HEK293 (cell line): Measurements from ENCODE around the gene MYOM3.

ENCODE experiments used
- GLIS1 ChIP-seq: fragments of 450-650 bp; formaldehyde crosslinking; IDR thresholded peaks from 2 replicates; pipeline ENCODE4 v1.5.1; 2016; ENCODE audit warnings: missing biosample characterization, missing genetic modification characterization
- HOXA7 ChIP-seq: sonication (generic); formaldehyde crosslinking; IDR thresholded peaks from 2 replicates; pipeline ENCODE4 v1.8.1; 2022; ENCODE audit warnings: missing genetic modification reagents, borderline replicate concordance
- IKZF3 ChIP-seq: fragments of 450-650 bp; IDR thresholded peaks from 2 replicates; pipeline ENCODE4 v1.5.0; 2018; ENCODE audit warnings: missing biosample characterization, mild to moderate bottlenecking, missing genetic modification characterization, moderate library complexity
- KLF1 ChIP-seq: fragments of 450-650 bp; formaldehyde crosslinking; IDR thresholded peaks from 2 replicates; pipeline ENCODE4 v1.5.1; 2016; ENCODE audit warnings: missing biosample characterization, missing genetic modification characterization
- KLF16 ChIP-seq: fragments of 450-650 bp; formaldehyde crosslinking; IDR thresholded peaks from 2 replicates; pipeline ENCODE4 v1.5.1; 2017; ENCODE audit warnings: missing biosample characterization, missing genetic modification characterization
- RBAK ChIP-seq: fragments of 450-650 bp; formaldehyde crosslinking; IDR thresholded peaks from 2 replicates; pipeline ENCODE4 v1.5.1; 2016; ENCODE audit warnings: missing biosample characterization, missing genetic modification characterization
- SALL2 ChIP-seq: fragments of 450-650 bp; formaldehyde crosslinking; IDR thresholded peaks from 2 replicates; pipeline ENCODE4 v1.5.0; 2017; ENCODE audit warnings: missing biosample characterization, mild to moderate bottlenecking, missing genetic modification characterization, borderline replicate concordance
- SCRT1 ChIP-seq: fragments of 450-650 bp; formaldehyde crosslinking; IDR thresholded peaks from 2 replicates; pipeline ENCODE4 v1.5.1; 2016; ENCODE audit warnings: missing biosample characterization, missing genetic modification characterization, borderline replicate concordance
- ZBTB1 ChIP-seq: fragments of 450-650 bp; formaldehyde crosslinking; IDR thresholded peaks from 2 replicates; pipeline ENCODE4 v1.5.1; 2016; ENCODE audit warnings: missing biosample characterization, missing genetic modification characterization
- ZEB2 ChIP-seq: fragments of 450-650 bp; formaldehyde crosslinking; IDR thresholded peaks from 2 replicates; pipeline ENCODE4 v1.5.1; 2016; ENCODE audit warnings: missing biosample characterization, missing genetic modification characterization
- ZFP69B ChIP-seq: fragments of 450-650 bp; formaldehyde crosslinking; IDR thresholded peaks from 2 replicates; pipeline ENCODE4 v1.5.1; 2016; ENCODE audit warnings: missing biosample characterization, missing genetic modification characterization
- ZNF114 ChIP-seq: fragments of 450-650 bp; formaldehyde crosslinking; IDR thresholded peaks from 2 replicates; pipeline ENCODE4 v1.5.0; 2017; ENCODE audit warnings: missing biosample characterization, missing genetic modification characterization
- ZNF239 ChIP-seq: fragments of 450-650 bp; formaldehyde crosslinking; IDR thresholded peaks from 2 replicates; pipeline ENCODE4 v1.5.1; 2016; ENCODE audit warnings: missing biosample characterization, missing genetic modification characterization
- ZNF362 ChIP-seq: fragments of 450-650 bp; formaldehyde crosslinking; IDR thresholded peaks from 2 replicates; pipeline ENCODE4 v1.5.1; 2016; ENCODE audit warnings: missing biosample characterization, missing genetic modification characterization
- ZNF37A ChIP-seq: fragments of 450-650 bp; IDR thresholded peaks from 2 replicates; pipeline ENCODE4 v1.5.1; 2018; ENCODE audit warnings: missing biosample characterization, missing genetic modification characterization
- ZNF423 ChIP-seq: fragments of 450-650 bp; formaldehyde crosslinking; IDR thresholded peaks from 2 replicates; pipeline ENCODE4 v1.5.1; 2016; ENCODE audit warnings: missing biosample characterization, missing genetic modification characterization
- ZNF510 ChIP-seq: fragments of 450-650 bp; formaldehyde crosslinking; IDR thresholded peaks from 2 replicates; pipeline ENCODE4 v1.5.1; 2018; ENCODE audit warnings: mild to moderate bottlenecking, missing genetic modification characterization, missing biosample characterization; ENCODE audit not compliant: insufficient replicate concordance
- ZNF548 ChIP-seq: fragments of 450-650 bp; formaldehyde crosslinking; IDR thresholded peaks from 2 replicates; pipeline ENCODE4 v1.5.1; 2016; ENCODE audit warnings: missing biosample characterization, missing genetic modification characterization
- ZNF549 ChIP-seq: fragments of 450-650 bp; IDR thresholded peaks from 2 replicates; pipeline ENCODE4 v1.5.1; 2018; ENCODE audit warnings: missing biosample characterization, missing genetic modification characterization, mild to moderate bottlenecking, inconsistent platforms, moderate library complexity
- ZNF560 ChIP-seq: fragments of 450-650 bp; formaldehyde crosslinking; IDR thresholded peaks from 2 replicates; pipeline ENCODE4 v1.5.1; 2017; ENCODE audit warnings: missing biosample characterization, missing genetic modification characterization, borderline replicate concordance
- ZNF791 ChIP-seq: fragments of 450-650 bp; formaldehyde crosslinking; IDR thresholded peaks from 2 replicates; pipeline ENCODE4 v1.5.1; 2016; ENCODE audit warnings: missing biosample characterization, missing genetic modification characterization
- ZSCAN16 ChIP-seq: fragments of 450-650 bp; formaldehyde crosslinking; IDR thresholded peaks from 2 replicates; pipeline ENCODE4 v1.5.1; 2016; ENCODE audit warnings: missing biosample characterization, missing genetic modification characterization
- TF ChIP-seq, protein P1 (sequence below): sonication (generic); formaldehyde crosslinking; IDR thresholded peaks from 2 replicates; pipeline ENCODE4 v1.8.1; 2022; ENCODE audit warnings: mild to moderate bottlenecking, moderate library complexity, missing genetic modification reagents
- TF ChIP-seq, protein P2 (sequence below): fragments of 450-650 bp; formaldehyde crosslinking; IDR thresholded peaks from 2 replicates; pipeline ENCODE4 v1.5.1; 2016; ENCODE audit warnings: missing biosample characterization, missing genetic modification characterization
- TF ChIP-seq, protein P3 (sequence below): fragments of 450-650 bp; formaldehyde crosslinking; IDR thresholded peaks from 2 replicates; pipeline ENCODE4 v1.5.1; 2017; ENCODE audit warnings: missing biosample characterization, missing genetic modification characterization
- TF ChIP-seq, protein P4 (sequence below): fragments of 450-650 bp; formaldehyde crosslinking; IDR thresholded peaks from 2 replicates; pipeline ENCODE4 v1.5.1; 2016; ENCODE audit warnings: missing biosample characterization, missing genetic modification characterization
- TF ChIP-seq, protein P5 (sequence below): fragments of 450-650 bp; formaldehyde crosslinking; IDR thresholded peaks from 2 replicates; pipeline ENCODE4 v1.5.1; 2017; ENCODE audit warnings: missing biosample characterization, mild to moderate bottlenecking, missing genetic modification characterization, moderate library complexity
- TF ChIP-seq, protein P6 (sequence below): fragments of 450-650 bp; formaldehyde crosslinking; IDR thresholded peaks from 2 replicates; pipeline ENCODE4 v1.5.1; 2017; ENCODE audit warnings: missing biosample characterization, missing genetic modification characterization

MYOM3 gene

GRCh38 chr1:24111996-24112779 lies at the start of gene MYOM3 (continued):
- TF ChIP-seq ZNF37A (tag by site-specific recombination): no peak
- 0 out of 2 replicates have a peak, but pooled peaks have one; percentile 46 for TF ChIP-seq ZEB2 (tag by site-specific recombination)
- no peak for TF ChIP-seq GLIS1 (tag by site-specific recombination)
- TF ChIP-seq ZNF548 (tag by site-specific recombination): no peak
- TF ChIP-seq, protein P1, sequence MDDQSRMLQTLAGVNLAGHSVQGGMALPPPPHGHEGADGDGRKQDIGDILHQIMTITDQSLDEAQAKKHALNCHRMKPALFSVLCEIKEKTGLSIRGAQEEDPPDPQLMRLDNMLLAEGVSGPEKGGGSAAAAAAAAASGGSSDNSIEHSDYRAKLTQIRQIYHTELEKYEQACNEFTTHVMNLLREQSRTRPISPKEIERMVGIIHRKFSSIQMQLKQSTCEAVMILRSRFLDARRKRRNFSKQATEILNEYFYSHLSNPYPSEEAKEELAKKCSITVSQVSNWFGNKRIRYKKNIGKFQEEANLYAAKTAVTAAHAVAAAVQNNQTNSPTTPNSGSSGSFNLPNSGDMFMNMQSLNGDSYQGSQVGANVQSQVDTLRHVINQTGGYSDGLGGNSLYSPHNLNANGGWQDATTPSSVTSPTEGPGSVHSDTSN (CRISPR knock-in tag): no peak
- TF ChIP-seq SALL2 (tag by site-specific recombination): no peak
- TF ChIP-seq, protein P2, sequence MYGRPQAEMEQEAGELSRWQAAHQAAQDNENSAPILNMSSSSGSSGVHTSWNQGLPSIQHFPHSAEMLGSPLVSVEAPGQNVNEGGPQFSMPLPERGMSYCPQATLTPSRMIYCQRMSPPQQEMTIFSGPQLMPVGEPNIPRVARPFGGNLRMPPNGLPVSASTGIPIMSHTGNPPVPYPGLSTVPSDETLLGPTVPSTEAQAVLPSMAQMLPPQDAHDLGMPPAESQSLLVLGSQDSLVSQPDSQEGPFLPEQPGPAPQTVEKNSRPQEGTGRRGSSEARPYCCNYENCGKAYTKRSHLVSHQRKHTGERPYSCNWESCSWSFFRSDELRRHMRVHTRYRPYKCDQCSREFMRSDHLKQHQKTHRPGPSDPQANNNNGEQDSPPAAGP (tag by site-specific recombination): peak; percentile 72
- TF ChIP-seq ZFP69B: no peak
- TF ChIP-seq, protein P3, sequence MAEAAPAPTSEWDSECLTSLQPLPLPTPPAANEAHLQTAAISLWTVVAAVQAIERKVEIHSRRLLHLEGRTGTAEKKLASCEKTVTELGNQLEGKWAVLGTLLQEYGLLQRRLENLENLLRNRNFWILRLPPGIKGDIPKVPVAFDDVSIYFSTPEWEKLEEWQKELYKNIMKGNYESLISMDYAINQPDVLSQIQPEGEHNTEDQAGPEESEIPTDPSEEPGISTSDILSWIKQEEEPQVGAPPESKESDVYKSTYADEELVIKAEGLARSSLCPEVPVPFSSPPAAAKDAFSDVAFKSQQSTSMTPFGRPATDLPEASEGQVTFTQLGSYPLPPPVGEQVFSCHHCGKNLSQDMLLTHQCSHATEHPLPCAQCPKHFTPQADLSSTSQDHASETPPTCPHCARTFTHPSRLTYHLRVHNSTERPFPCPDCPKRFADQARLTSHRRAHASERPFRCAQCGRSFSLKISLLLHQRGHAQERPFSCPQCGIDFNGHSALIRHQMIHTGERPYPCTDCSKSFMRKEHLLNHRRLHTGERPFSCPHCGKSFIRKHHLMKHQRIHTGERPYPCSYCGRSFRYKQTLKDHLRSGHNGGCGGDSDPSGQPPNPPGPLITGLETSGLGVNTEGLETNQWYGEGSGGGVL (tag by site-specific recombination): no peak
- TF ChIP-seq ZSCAN16 (tag by site-specific recombination): no peak
- TF ChIP-seq ZNF791: no peak
- TF ChIP-seq, protein P4, sequence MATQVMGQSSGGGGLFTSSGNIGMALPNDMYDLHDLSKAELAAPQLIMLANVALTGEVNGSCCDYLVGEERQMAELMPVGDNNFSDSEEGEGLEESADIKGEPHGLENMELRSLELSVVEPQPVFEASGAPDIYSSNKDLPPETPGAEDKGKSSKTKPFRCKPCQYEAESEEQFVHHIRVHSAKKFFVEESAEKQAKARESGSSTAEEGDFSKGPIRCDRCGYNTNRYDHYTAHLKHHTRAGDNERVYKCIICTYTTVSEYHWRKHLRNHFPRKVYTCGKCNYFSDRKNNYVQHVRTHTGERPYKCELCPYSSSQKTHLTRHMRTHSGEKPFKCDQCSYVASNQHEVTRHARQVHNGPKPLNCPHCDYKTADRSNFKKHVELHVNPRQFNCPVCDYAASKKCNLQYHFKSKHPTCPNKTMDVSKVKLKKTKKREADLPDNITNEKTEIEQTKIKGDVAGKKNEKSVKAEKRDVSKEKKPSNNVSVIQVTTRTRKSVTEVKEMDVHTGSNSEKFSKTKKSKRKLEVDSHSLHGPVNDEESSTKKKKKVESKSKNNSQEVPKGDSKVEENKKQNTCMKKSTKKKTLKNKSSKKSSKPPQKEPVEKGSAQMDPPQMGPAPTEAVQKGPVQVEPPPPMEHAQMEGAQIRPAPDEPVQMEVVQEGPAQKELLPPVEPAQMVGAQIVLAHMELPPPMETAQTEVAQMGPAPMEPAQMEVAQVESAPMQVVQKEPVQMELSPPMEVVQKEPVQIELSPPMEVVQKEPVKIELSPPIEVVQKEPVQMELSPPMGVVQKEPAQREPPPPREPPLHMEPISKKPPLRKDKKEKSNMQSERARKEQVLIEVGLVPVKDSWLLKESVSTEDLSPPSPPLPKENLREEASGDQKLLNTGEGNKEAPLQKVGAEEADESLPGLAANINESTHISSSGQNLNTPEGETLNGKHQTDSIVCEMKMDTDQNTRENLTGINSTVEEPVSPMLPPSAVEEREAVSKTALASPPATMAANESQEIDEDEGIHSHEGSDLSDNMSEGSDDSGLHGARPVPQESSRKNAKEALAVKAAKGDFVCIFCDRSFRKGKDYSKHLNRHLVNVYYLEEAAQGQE (tag by site-specific recombination): no peak; the same call in 1 of the 2 replicates
- no peak for TF ChIP-seq HOXA7 (CRISPR knock-in tag)
- TF ChIP-seq ZNF239: no peak
- TF ChIP-seq ZNF362 (tag by site-specific recombination): no peak
- TF ChIP-seq ZNF560 (tag by site-specific recombination): no peak
- TF ChIP-seq ZNF423 (tag by site-specific recombination): no peak
- TF ChIP-seq, protein P5, sequence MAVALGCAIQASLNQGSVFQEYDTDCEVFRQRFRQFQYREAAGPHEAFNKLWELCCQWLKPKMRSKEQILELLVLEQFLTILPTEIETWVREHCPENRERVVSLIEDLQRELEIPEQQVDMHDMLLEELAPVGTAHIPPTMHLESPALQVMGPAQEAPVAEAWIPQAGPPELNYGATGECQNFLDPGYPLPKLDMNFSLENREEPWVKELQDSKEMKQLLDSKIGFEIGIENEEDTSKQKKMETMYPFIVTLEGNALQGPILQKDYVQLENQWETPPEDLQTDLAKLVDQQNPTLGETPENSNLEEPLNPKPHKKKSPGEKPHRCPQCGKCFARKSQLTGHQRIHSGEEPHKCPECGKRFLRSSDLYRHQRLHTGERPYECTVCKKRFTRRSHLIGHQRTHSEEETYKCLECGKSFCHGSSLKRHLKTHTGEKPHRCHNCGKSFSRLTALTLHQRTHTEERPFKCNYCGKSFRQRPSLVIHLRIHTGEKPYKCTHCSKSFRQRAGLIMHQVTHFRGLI: no peak
- no peak for TF ChIP-seq IKZF3 (tag by site-specific recombination)
- no peak for TF ChIP-seq ZBTB1
- TF ChIP-seq RBAK: no peak
- no peak for TF ChIP-seq ZNF549
- TF ChIP-seq, protein P6, sequence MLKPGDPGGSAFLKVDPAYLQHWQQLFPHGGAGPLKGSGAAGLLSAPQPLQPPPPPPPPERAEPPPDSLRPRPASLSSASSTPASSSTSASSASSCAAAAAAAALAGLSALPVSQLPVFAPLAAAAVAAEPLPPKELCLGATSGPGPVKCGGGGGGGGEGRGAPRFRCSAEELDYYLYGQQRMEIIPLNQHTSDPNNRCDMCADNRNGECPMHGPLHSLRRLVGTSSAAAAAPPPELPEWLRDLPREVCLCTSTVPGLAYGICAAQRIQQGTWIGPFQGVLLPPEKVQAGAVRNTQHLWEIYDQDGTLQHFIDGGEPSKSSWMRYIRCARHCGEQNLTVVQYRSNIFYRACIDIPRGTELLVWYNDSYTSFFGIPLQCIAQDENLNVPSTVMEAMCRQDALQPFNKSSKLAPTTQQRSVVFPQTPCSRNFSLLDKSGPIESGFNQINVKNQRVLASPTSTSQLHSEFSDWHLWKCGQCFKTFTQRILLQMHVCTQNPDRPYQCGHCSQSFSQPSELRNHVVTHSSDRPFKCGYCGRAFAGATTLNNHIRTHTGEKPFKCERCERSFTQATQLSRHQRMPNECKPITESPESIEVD (tag by site-specific recombination): no peak
- no peak for TF ChIP-seq KLF16
- TF ChIP-seq ZNF114 (tag by site-specific recombination): no peak
- no peak for TF ChIP-seq ZNF510 (tag by site-specific recombination)
- peak; percentile 20; the same call in 1 of the 2 replicates for TF ChIP-seq KLF1
- 0 out of 2 replicates have a peak, but pooled peaks have one; percentile 40 for TF ChIP-seq SCRT1
